ENCODE data around the gene KPNB1. TPM values are rescaled to one million over a fixed set of nuclear protein-coding genes. Genes with fewer than 3 reads are reported as not detected.

Gene KPNB1
- total RNA-seq, 1 donor from 2014 or later, result 119 TPM

GRCh38 chr17:47715669-47716325 is 66.1 kb downstream of the KPNB1 start:
- no peak overlapping the region for H3K9ac ChIP-seq (ENCODE audit: low read depth in 1 of 3, low read length in 3 of 3)
- H3K27me3 ChIP-seq (ENCODE audit: control insufficient read depth in 3 of 3, insufficient read depth in 3 of 3, low read length in 3 of 3), result peaks cover 42 to 74% (median 44%) of the 10 kb centered on the region in 3 donors
- no peak overlapping the region for H3K27ac ChIP-seq (ENCODE audit: low read depth, low read length)
- peaks cover 0 to 2% (median 0%) of the 10 kb centered on the region in 3 donors for H3K4me1 ChIP-seq (ENCODE audit: control insufficient read depth in 3 of 3, insufficient read depth in 3 of 3, low read length in 3 of 3)
- H3K9me3 ChIP-seq (ENCODE audit: control insufficient read depth in 3 of 3, low read length in 3 of 3), result no peaks in the 10 kb centered on the region
- H3K4me3 ChIP-seq (ENCODE audit: low read length in 3 of 3), result no peak overlapping the region
- peaks cover 0 to 4% (median 2%) of the 10 kb centered on the region in 3 donors for H3K36me3 ChIP-seq (ENCODE audit: control insufficient read depth in 3 of 3, insufficient read depth in 3 of 3, low read length in 3 of 3)

GRCh38 chr17:47716375-47716774 is 66.7 kb downstream of the KPNB1 start:
- Histone ChIP-seq H3K4me1 (ENCODE audit: control insufficient read depth in 3 of 3, insufficient read depth in 3 of 3, low read length in 3 of 3) (peaks cover 0 to 5% (median 0%) of the 10 kb centered on the region in 3 donors), H3K4me3 (ENCODE audit: low read length in 3 of 3) (no peak overlapping the region), H3K9ac (ENCODE audit: low read depth in 1 of 3, low read length in 3 of 3) (no peak overlapping the region), H3K27ac (ENCODE audit: low read depth, low read length) (no peak overlapping the region), H3K27me3 (ENCODE audit: control insufficient read depth in 3 of 3, insufficient read depth in 3 of 3, low read length in 3 of 3) (peaks cover 47 to 79% (median 50%) of the 10 kb centered on the region in 3 donors), H3K9me3 (ENCODE audit: control insufficient read depth in 3 of 3, low read length in 3 of 3) (no peaks in the 10 kb centered on the region), H3K36me3 (ENCODE audit: control insufficient read depth in 3 of 3, insufficient read depth in 3 of 3, low read length in 3 of 3) (peaks cover 0 to under 1% (median 0%) of the 10 kb centered on the region in 3 donors)

GRCh38 chr17:47717261-47717697 is 67.6 kb downstream of the KPNB1 start:
- peaks cover 56 to 85% (median 59%) of the 10 kb centered on the region in 3 donors for H3K27me3 ChIP-seq (ENCODE audit: control insufficient read depth in 3 of 3, insufficient read depth in 3 of 3, low read length in 3 of 3)
- no peak overlapping the region for H3K27ac ChIP-seq (ENCODE audit: low read depth, low read length)

GRCh38 chr17:47717979-47718621 is 68.4 kb downstream of the KPNB1 start:
- no peaks in the 10 kb centered on the region for H3K9me3 ChIP-seq (ENCODE audit: control insufficient read depth in 3 of 3, low read length in 3 of 3)
- H3K9ac ChIP-seq (ENCODE audit: low read depth in 1 of 3, low read length in 3 of 3), result no peak overlapping the region
- H3K4me1 ChIP-seq (ENCODE audit: control insufficient read depth in 3 of 3, insufficient read depth in 3 of 3, low read length in 3 of 3), result peaks cover 0 to 5% (median 3%) of the 10 kb centered on the region in 3 donors
- no peak overlapping the region for H3K4me3 ChIP-seq (ENCODE audit: low read length in 3 of 3)
- no peaks in the 10 kb centered on the region for H3K36me3 ChIP-seq (ENCODE audit: control insufficient read depth in 3 of 3, insufficient read depth in 3 of 3, low read length in 3 of 3)
- H3K27me3 ChIP-seq (ENCODE audit: control insufficient read depth in 3 of 3, insufficient read depth in 3 of 3, low read length in 3 of 3), result peaks cover 58 to 87% (median 63%) of the 10 kb centered on the region in 3 donors
- H3K27ac ChIP-seq (ENCODE audit: low read depth, low read length), result no peak overlapping the region

More at GRCh38 chr17:47717261-47717697, 67.6 kb downstream of the KPNB1 start:
- no peak overlapping the region for H3K9ac ChIP-seq (ENCODE audit: low read depth in 1 of 3, low read length in 3 of 3)
- H3K4me3 ChIP-seq (ENCODE audit: low read length in 3 of 3), result no peak overlapping the region
- peaks cover 0 to 5% (median 3%) of the 10 kb centered on the region in 3 donors for H3K4me1 ChIP-seq (ENCODE audit: control insufficient read depth in 3 of 3, insufficient read depth in 3 of 3, low read length in 3 of 3)
- H3K36me3 ChIP-seq (ENCODE audit: control insufficient read depth in 3 of 3, insufficient read depth in 3 of 3, low read length in 3 of 3), result no peaks in the 10 kb centered on the region
- no peaks in the 10 kb centered on the region for H3K9me3 ChIP-seq (ENCODE audit: control insufficient read depth in 3 of 3, low read length in 3 of 3)

DNA sequence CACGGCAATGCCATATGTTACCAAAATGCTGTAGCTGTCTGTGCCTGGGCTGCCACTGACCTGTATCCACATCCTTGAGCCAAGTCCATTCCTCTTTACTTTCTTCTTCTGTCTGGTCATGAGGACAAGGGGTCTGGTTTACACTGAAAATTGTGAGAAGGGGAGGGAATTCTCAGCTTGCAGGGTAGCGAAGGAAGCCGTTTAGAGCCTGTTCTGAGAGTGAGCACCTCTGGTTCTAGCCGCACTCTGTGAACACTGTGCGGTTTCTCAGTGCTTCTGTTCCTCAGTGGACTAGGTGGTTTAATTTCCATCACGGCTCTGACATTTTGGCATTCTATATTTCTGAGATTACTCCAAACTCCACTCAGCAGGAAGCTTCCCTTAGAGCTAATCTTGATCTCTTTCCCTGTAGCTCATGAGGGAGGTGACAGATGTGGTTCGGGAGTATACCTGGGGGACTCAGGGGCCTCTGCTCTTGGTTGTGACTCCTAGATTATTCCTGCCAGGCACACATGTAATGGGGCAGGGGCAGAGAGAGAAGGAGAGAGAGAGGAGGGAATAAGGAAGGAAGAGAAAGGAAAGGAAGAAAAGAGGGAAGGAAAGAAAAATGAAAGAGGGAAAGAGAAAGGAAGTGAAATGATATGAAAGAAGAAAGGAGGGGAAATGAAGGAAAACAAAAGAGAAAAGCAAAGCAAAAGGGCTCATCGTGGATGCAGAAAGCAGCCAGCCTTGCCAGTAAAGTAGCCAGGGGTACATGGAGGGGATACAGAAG is 69.1 kb downstream of the KPNB1 start:
- Histone ChIP-seq H3K4me1 (ENCODE audit: control insufficient read depth in 3 of 3, insufficient read depth in 3 of 3, low read length in 3 of 3) (peaks cover 0 to 5% (median 3%) of the 10 kb centered on the region in 3 donors), H3K36me3 (ENCODE audit: control insufficient read depth in 3 of 3, insufficient read depth in 3 of 3, low read length in 3 of 3) (no peaks in the 10 kb centered on the region), H3K4me3 (ENCODE audit: low read length in 3 of 3) (no peak overlapping the region), H3K27ac (ENCODE audit: low read depth, low read length) (no peak overlapping the region), H3K9ac (ENCODE audit: low read depth in 1 of 3, low read length in 3 of 3) (no peak overlapping the region), H3K9me3 (ENCODE audit: control insufficient read depth in 3 of 3, low read length in 3 of 3) (no peaks in the 10 kb centered on the region), H3K27me3 (ENCODE audit: control insufficient read depth in 3 of 3, insufficient read depth in 3 of 3, low read length in 3 of 3) (peaks cover 52 to 85% (median 61%) of the 10 kb centered on the region in 3 donors)

- H3K27ac ChIP-seq (ENCODE audit: low read depth, low read length), result no peak overlapping the region
- no peaks in the 10 kb centered on the region for H3K36me3 ChIP-seq (ENCODE audit: control insufficient read depth in 3 of 3, insufficient read depth in 3 of 3, low read length in 3 of 3)
- peaks cover 0 to 5% (median 3%) of the 10 kb centered on the region in 3 donors for H3K4me1 ChIP-seq (ENCODE audit: control insufficient read depth in 3 of 3, insufficient read depth in 3 of 3, low read length in 3 of 3)
- no peak overlapping the region for H3K9ac ChIP-seq (ENCODE audit: low read depth in 1 of 3, low read length in 3 of 3)
- H3K9me3 ChIP-seq (ENCODE audit: control insufficient read depth in 3 of 3, low read length in 3 of 3), result no peaks in the 10 kb centered on the region
- no peak overlapping the region for H3K4me3 ChIP-seq (ENCODE audit: low read length in 3 of 3)
- H3K27me3 ChIP-seq (ENCODE audit: control insufficient read depth in 3 of 3, insufficient read depth in 3 of 3, low read length in 3 of 3), result peaks cover 58 to 85% (median 64%) of the 10 kb centered on the region in 3 donors
Measured at GRCh38 chr17:47719411-47720152, 69.9 kb downstream of the KPNB1 start.

- H3K4me3 ChIP-seq (ENCODE audit: low read length in 3 of 3), result no peak overlapping the region
Measured at GRCh38 chr17:47720196-47720595, 70.5 kb downstream of the KPNB1 start.

GRCh38 chr17:47720754-47721533 is 71.2 kb downstream of the KPNB1 start:
- no peaks in the 10 kb centered on the region for H3K36me3 ChIP-seq (ENCODE audit: control insufficient read depth in 3 of 3, insufficient read depth in 3 of 3, low read length in 3 of 3)
- H3K9ac ChIP-seq (ENCODE audit: low read depth in 1 of 3, low read length in 3 of 3), result no peak overlapping the region
- H3K27ac ChIP-seq (ENCODE audit: low read depth, low read length), result no peak overlapping the region
- H3K4me3 ChIP-seq (ENCODE audit: low read length in 3 of 3), result no peak overlapping the region
- H3K9me3 ChIP-seq (ENCODE audit: control insufficient read depth in 3 of 3, low read length in 3 of 3), result no peaks in the 10 kb centered on the region
- peaks cover 65 to 90% (median 66%) of the 10 kb centered on the region in 3 donors for H3K27me3 ChIP-seq (ENCODE audit: control insufficient read depth in 3 of 3, insufficient read depth in 3 of 3, low read length in 3 of 3)
- H3K4me1 ChIP-seq (ENCODE audit: control insufficient read depth in 3 of 3, insufficient read depth in 3 of 3, low read length in 3 of 3), result peaks cover 0 to 5% (median 3%) of the 10 kb centered on the region in 3 donors

More at GRCh38 chr17:47720196-47720595, 70.5 kb downstream of the KPNB1 start:
- Histone ChIP-seq H3K9ac (ENCODE audit: low read depth in 1 of 3, low read length in 3 of 3) (no peak overlapping the region), H3K27ac (ENCODE audit: low read depth, low read length) (no peak overlapping the region), H3K36me3 (ENCODE audit: control insufficient read depth in 3 of 3, insufficient read depth in 3 of 3, low read length in 3 of 3) (no peaks in the 10 kb centered on the region), H3K9me3 (ENCODE audit: control insufficient read depth in 3 of 3, low read length in 3 of 3) (no peaks in the 10 kb centered on the region), H3K27me3 (ENCODE audit: control insufficient read depth in 3 of 3, insufficient read depth in 3 of 3, low read length in 3 of 3) (peaks cover 59 to 86% (median 63%) of the 10 kb centered on the region in 3 donors), H3K4me1 (ENCODE audit: control insufficient read depth in 3 of 3, insufficient read depth in 3 of 3, low read length in 3 of 3) (peaks cover 0 to 5% (median 3%) of the 10 kb centered on the region in 3 donors)

DNA sequence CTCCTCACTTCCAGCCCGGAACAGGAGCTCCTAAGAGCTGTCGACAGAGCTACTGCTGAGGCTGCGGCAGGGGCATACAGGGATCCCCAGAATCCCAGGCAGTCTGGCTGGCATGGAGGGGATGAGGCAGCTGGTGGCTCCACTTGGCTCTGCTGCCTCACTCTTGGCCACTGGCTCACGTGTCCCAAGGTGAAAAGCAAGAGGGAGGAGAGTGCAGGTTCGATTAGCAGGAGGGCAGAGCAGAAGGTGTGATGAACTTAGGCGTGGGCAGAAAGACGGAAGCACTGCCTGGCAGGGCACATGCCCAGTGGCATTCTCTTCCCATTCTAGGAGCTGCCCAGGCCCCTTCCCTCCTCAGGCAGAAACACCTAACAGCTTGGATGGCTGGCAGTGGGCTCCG is 72.0 kb downstream of the KPNB1 start:
- peaks cover 69 to 95% (median 70%) of the 10 kb centered on the region in 3 donors for H3K27me3 ChIP-seq (ENCODE audit: control insufficient read depth in 3 of 3, insufficient read depth in 3 of 3, low read length in 3 of 3)
- no peak overlapping the region for H3K4me3 ChIP-seq (ENCODE audit: low read length in 3 of 3)

More for the DNA sequence above, 72.0 kb downstream of the KPNB1 start:
- Histone ChIP-seq H3K27ac (ENCODE audit: low read depth, low read length) (no peak overlapping the region), H3K9me3 (ENCODE audit: control insufficient read depth in 3 of 3, low read length in 3 of 3) (no peaks in the 10 kb centered on the region), H3K4me1 (ENCODE audit: control insufficient read depth in 3 of 3, insufficient read depth in 3 of 3, low read length in 3 of 3) (peaks cover 0 to 5% (median 3%) of the 10 kb centered on the region in 3 donors), H3K9ac (ENCODE audit: low read depth in 1 of 3, low read length in 3 of 3) (no peak overlapping the region), H3K36me3 (ENCODE audit: control insufficient read depth in 3 of 3, insufficient read depth in 3 of 3, low read length in 3 of 3) (no peaks in the 10 kb centered on the region)

Data from skeletal muscle tissue (tissue), 4 donors.